GM21737 (cell line): ENCODE results near the gene STRC.
"Not testable (repeated sequence)": the region's sequence is repeated elsewhere in the genome, so short reads cannot be mapped to it uniquely, and the experiment has no call there.

Source experiments
- ATAC-seq: cut with Tn5 transposase; IDR thresholded peaks from one replicate; pipeline ENCODE4 v1.9.1; 2021; ENCODE audit warnings: mild to moderate bottlenecking, moderate library complexity; ENCODE audit not compliant: unreplicated experiment

STRC gene

DNA sequence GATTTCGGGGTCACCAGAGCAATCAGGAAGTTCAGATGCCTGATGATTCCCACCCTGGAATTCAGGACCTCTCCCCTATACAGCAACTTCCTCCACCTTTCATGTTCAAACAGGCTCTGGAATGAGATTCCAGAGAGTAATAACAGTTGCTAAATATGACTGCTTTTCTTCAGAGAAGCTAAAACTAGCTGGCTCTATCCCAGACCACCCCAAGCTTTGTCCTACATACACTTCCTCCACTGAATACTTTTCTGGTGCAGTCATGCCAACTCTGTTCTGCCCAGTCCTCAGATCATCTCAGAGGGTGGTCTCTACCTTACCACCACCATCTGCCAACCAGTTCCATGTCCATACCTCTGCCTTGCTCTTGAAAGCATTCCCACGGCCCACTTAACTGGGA, 52.0 kb downstream of the STRC start:
- not testable (repeated sequence) for ATAC-seq

DNA sequence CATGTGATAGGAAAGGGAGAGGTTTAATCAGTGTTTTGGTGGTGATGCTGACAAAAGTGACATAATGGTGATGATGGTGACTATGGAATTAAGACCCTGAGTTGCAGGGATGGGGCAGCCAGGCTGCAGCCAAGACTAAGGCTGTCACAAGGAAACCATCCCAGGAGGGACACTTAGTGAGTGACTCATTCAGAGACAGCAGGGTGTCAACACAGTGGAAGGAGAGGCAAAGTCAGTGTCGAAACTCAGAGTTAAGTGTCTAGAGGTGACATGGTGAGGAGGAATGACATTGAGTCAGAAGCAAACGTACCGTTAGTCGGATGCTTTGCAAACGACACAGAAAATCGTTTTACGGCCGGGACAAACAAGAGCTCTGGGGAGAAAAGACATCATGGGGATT, 54.8 kb downstream of the STRC start:
- not testable (repeated sequence) for ATAC-seq

DNA sequence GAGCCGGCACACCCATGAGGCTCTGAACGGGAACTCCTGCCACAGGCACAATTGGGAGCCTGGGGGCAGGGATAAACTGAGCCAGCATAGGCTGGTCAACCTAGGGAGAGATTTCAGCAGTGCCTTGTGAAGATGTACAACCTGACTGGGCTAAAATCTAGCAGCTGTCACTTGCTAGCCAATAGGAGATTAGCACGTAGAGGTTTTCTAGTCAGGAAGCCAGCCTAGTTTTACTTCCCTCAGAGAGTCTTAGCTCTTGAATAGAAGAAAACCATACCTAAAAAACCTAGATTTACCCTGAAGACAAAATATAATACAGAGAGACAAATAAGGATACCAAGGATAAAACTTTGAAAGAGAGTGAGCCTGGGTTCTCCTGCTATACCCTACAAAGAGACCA, 55.8 kb downstream of the STRC start:
- not testable (repeated sequence) for ATAC-seq

DNA sequence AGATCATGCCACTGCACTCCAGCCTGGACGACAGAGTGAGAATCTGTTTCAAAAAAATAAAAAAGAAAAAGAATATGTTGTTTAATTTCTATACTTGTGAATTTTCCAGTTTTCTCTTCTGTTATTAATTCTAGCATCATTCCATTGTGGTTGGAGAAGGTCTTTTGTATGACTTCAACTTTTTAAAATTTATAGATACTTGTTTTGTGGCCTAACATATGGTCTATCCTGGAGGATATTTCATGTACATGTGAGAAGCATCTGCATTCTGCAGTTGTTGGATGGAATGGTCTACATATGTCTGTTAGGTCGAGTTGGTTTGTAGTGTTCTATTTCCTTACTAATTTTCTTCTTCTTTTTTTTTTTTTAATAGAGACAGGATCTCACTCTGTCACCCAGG, 65.6 kb downstream of the STRC start:
- ATAC-seq = no peak

DNA sequence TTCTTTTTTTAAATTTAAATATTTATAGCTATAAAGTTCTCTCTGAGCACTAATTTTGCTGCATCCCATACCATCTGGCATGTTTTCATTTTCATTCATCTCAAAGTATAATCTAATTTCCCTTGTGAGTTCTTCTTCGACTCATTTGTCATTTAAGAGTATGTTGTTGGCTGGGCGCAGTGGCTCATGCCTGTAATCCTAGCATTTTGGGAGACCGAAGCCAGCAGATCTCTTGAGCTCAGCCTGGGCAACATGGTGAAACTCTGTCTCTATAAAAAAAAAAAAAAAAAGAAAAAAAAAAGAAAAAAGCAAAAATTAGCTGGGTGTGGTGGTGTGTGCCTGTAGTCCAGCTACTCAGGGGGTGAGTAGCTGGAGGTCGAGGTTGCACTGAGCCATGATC, 66.3 kb downstream of the STRC start:
- ATAC-seq = no peak

DNA sequence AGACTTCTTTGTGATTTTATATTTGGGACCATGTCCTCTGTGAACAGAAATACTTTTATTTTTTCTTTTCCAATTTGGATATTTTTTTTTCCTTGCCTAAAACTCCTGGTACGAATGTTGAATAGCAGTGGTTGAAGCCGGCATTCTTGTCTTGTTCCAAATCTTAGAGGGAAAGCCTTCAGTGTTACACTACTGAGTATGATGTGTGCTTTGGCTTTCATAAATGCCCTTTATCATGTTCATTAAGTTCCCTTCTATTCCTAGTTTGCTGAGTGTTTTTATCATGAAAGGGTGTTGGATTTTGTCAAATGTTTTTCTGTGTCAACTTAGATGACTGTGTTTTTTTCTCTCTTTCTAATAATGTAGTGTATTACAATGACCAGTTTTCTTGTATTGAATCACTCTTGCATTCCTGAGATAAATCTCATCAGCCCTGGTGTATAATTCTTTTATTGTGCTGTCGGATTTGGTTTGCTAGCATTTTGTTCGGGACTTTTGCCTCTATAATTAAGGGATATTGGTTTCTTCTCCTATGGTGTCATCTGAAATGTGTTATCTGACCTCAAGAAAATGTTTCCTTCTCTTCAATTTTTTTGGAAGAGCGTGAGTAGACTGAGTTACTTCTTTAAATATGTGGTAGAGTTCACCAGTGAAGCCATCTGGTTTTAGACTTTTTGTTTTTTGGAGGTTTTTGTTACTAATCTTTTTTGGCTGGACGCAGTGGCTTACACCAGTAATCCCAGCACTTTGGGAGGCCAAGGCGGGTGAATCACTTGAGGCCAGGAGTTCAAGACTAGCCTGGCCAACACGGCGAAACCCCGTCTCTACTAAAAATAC, 67.9 kb downstream of the STRC start:
- ATAC-seq = no peak
